GM12891 (cell line): ENCODE results near the gene MEP1A. TPM values are rescaled to one million over a fixed set of nuclear protein-coding genes. Genes with fewer than 3 reads are reported as not detected.
"Not testable (repeated sequence)": the region's sequence is repeated elsewhere in the genome, so short reads cannot be mapped to it uniquely, and the experiment has no call there.

ENCODE experiments used
- DNase-seq: peaks from one replicate; pipeline ENCODE4 v3.0.0; 2011; ENCODE audit warnings: low spot score; ENCODE audit not compliant: insufficient read length
- FAIRE-seq: peaks from 2 replicates; lab custom pipeline; 2011; peaks lifted over from hg19 to GRCh38; lab: Jason Lieb, UNC
- PAX5 ChIP-seq: IDR thresholded peaks from 2 replicates; pipeline ENCODE4 v1.6.1; 2011; ENCODE audit warnings: low read length, moderate library complexity, mild to moderate bottlenecking; ENCODE audit not compliant: insufficient read depth, severe bottlenecking
- POLR2A ChIP-seq: IDR thresholded peaks from 2 replicates; pipeline ENCODE4 v1.6.1; 2011; ENCODE audit warnings: low read depth, low read length, control low read depth
- POLR2AphosphoS5 ChIP-seq: IDR thresholded peaks from 2 replicates; pipeline ENCODE4 v1.6.1; 2011; ENCODE audit warnings: low read depth, low read length, control low read depth
- POU2F2 ChIP-seq: IDR thresholded peaks from 2 replicates; pipeline ENCODE4 v1.6.1; 2011; ENCODE audit warnings: low read depth, mild to moderate bottlenecking, control low read depth, low read length, moderate library complexity
- SPI1 ChIP-seq: IDR thresholded peaks from 2 replicates; pipeline ENCODE4 v1.6.1; 2011; ENCODE audit warnings: low read depth, low read length, control low read depth
- TAF1 ChIP-seq: IDR thresholded peaks from 2 replicates; pipeline ENCODE4 v1.6.1; 2011; ENCODE audit warnings: low read depth, low read length, control low read depth
- polyA plus RNA-seq: library from polyadenylated mRNA; unstranded; fragments of >200 nt; gene quantifications from one replicate; pipeline ENCODE4 v1.2.1, GENCODE V29; 2012; ENCODE audit warnings: low read depth, missing spikeins, inconsistent platforms; ENCODE audit not compliant: missing spikeins

MEP1A gene
- not detected for polyA plus RNA-seq

DNA sequence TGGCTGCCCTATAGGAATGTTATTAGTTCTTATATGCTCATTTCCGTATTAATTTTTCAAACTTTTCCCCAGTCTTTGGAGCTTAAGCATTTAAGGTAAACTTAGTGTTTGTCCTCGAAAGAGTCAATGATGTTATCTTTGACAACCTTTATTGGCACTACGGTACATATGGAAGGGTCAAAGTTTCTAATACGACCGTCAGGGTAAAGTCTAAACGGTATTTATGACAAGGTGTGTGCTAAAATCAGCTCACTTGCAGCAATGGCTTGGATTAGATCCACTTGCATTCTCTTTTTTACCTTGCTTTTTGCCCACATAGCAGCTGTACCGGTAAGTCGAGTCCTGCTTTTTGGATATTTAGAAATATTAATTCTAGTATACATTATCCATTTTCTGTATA lies at the start of gene MEP1A:
Gene MEP1A, plus strand, starts transcription at position 252 of the 400 bp plus-strand sequence. Its CDS starts 10 bp downstream, at position 262.
- TF ChIP-seq POLR2A (no peak), SPI1 (no peak), PAX5 (no peak), POLR2AphosphoS5 (no peak), TAF1 (no peak), POU2F2 (no peak)
- FAIRE-seq: no peak
- DNase-seq: no peak

- no peak for DNase-seq
- TF ChIP-seq POLR2A: no peak
- TF ChIP-seq POLR2AphosphoS5: no peak
- TF ChIP-seq TAF1: no peak
- no peak for TF ChIP-seq SPI1
- FAIRE-seq: no peak
These were observed 49.6 kb upstream of the MEP1A start for GRCh38 chr6:46743425-46744158.

GRCh38 chr6:46744159-46744725 lies 48.9 kb upstream of the MEP1A start:
- not testable (repeated sequence) for DNase-seq, FAIRE-seq

DNA sequence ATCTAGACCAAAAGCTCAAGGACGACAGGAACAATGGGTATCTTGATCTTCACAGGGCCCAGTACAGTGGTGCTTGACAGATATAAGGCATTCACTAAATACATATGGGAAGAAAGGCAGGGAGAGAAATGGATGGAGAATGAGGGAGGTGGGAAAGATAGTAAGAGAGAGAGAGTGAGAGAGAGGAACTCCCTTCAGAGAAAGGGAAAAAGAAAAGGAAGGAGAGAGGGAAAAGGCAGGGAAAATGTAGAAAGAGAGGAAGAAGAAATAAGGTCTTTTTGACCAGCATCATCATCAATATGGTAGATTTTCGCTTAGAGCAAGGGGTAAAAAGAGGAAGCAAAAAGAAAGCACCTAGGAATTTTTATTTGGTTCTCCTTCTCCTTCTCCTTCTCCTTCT lies 47.2 kb upstream of the MEP1A start:
- TF ChIP-seq TAF1 (no peak), PAX5 (no peak), POLR2AphosphoS5 (no peak), POU2F2 (no peak), SPI1 (no peak), POLR2A (no peak)
- FAIRE-seq (no peak), DNase-seq (no peak)

- TF ChIP-seq TAF1 (no peak), POLR2A (no peak), POLR2AphosphoS5 (no peak), PAX5 (no peak), POU2F2 (no peak), SPI1 (no peak)
- FAIRE-seq (no peak), DNase-seq (no peak)
These were observed 46.5 kb upstream of the MEP1A start, which contains the start of gene ANKRD66 for GRCh38 chr6:46746696-46747095. TSS of gene ANKRD66 (plus strand) at chr6:46746933. CDS start at chr6:46751949, 5,016 bp downstream.

DNA sequence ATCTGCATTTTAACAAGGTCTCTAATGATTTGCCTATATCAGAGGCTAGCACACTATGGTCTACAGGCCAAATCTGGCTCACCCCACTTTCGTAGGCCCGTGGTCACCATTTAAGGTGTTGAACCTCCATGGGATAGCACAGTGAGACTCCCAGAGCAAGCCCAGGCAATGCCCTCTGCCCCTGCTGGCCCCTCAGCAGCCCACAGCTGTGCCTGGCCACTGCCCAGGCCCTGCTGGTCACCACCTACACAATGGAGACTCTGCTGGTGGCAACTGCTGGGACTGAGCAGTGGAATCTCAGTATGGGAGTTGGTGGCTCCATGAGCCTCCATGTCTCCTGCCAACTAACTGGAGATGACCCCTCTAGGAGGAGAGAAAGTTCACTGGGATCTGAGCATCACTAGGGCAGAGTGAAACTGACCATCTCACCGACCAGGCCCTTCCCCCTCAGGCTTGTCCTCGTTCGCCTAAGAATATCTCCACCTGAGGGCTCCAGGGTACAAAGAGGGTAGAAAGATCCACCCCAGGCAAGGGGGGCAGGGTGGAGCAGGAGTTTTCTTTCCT lies 44.2 kb upstream of the MEP1A start:
- DNase-seq: no peak
- TF ChIP-seq POU2F2: no peak
- TF ChIP-seq POLR2AphosphoS5: no peak
- no peak for TF ChIP-seq SPI1
- no peak for TF ChIP-seq POLR2A
- TF ChIP-seq TAF1: no peak
- TF ChIP-seq PAX5: no peak
- FAIRE-seq: no peak

DNA sequence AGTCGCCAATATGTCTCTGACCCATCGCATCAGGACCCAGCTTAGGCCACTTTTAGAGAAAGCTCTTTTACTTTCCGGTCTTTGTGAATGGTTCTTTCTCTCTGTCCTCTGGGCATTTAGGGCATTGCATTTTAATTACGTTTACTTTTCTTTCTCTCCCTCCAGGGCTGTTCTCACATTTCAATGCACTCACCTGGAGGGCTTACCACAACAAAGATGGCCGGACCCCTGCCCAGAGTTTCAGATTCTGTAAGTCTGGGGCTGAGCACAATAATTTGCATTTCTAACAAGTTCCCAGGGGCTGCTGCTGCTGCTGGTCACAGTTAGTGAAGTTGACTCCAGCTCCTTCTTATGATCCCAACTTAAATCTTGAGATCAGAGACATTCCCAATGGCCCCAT lies 43.5 kb upstream of the MEP1A start:
- DNase-seq: no peak
- TF ChIP-seq PAX5: no peak
- no peak for TF ChIP-seq TAF1
- no peak for TF ChIP-seq POLR2AphosphoS5
- no peak for TF ChIP-seq SPI1
- TF ChIP-seq POLR2A: no peak
- no peak for TF ChIP-seq POU2F2
- FAIRE-seq: no peak

- no peak for DNase-seq
- TF ChIP-seq POLR2AphosphoS5 (no peak), PAX5 (no peak)
- FAIRE-seq: no peak
These were observed 41.5 kb upstream of the MEP1A start for GRCh38 chr6:46751658-46752057.

DNA sequence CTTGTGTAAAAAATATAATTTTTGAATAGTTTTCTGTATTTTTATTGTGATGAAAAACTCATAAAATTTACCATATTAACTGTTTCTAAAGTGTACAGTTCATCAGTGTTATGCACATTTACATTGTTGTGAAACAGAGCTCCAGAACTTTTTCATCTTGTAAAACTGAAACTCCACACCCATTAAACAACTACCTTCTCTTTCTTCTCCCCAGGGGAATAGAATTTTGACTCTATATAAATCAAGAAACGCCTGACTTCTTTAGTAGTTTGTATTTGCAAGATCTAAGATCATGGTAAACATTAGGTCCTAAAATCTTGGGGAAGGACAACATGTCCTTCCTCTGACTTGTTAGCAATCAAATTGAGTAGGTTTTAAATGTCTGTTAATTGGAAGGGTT lies 37.3 kb upstream of the MEP1A start:
- FAIRE-seq: no peak
- DNase-seq: no peak
- TF ChIP-seq POU2F2: no peak
- no peak for TF ChIP-seq POLR2A
- TF ChIP-seq PAX5: no peak
- TF ChIP-seq TAF1: no peak
- TF ChIP-seq POLR2AphosphoS5: no peak
- TF ChIP-seq SPI1: no peak

DNA sequence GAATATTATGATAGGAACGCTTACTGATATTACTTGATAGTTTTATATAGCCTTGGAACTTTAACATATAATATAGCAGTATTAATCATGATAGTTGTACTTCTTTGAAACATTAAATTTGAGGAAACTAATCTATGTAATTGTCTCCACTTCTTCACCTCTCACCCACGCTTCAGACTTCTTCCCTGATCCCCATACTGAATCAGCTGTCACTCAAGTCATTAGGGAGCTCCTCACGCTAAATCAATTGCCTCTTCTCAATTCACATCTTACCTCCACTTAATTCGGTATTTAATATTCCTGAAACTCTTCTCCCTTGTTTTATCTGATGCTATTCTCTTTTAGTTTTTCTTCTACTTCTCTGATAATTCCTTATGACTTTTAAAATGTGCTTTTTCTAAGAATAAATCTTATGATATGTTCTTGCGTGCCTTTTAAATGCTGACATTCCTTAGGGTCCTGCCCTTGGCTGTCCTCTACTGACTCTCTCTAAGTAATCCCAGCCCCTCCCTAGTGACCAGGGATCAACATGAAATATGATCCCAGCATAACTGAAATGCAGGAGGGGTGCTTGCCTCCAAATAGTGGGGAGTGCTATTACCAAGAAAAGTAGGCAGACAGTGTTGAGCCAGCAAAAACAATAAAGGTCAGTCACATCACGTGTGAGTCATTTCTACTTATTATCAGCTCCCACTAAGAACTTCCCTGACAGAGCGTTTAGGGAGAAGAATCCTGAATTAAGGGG lies 36.5 kb upstream of the MEP1A start:
- no peak for TF ChIP-seq PAX5
- TF ChIP-seq POLR2AphosphoS5: no peak
- TF ChIP-seq POU2F2: no peak
- FAIRE-seq (no peak), DNase-seq (no peak)
